ENCODE data around the gene AGXT2.

AGXT2 gene

GRCh38 chr5:35047785-35048404 lies at the start of gene AGXT2:
Gene AGXT2 (minus strand): TSS chr5:35047949. CDS start chr5:35047892, 57 bp downstream.
- DNase-seq (ENCODE audit: low read depth): no peak

- no peak for DNase-seq (ENCODE audit: low read depth)
Observed at GRCh38 chr5:35096932-35097331, 49.2 kb upstream of the AGXT2 start.

GRCh38 chr5:35096216-35096615 lies 48.5 kb upstream of the AGXT2 start:
- DNase-seq (ENCODE audit: low read depth): no peak

- DNase-seq (ENCODE audit: low read depth): no peak
Observed at GRCh38 chr5:35095366-35095765, 47.6 kb upstream of the AGXT2 start.

GRCh38 chr5:35094948-35095347 lies 47.2 kb upstream of the AGXT2 start:
- DNase-seq (ENCODE audit: low read depth): no peak

- no peak for DNase-seq (ENCODE audit: low read depth)
Observed at GRCh38 chr5:35092703-35093102, 45.0 kb upstream of the AGXT2 start.

- DNase-seq (ENCODE audit: low read depth): no peak
Observed at GRCh38 chr5:35091704-35092103, 44.0 kb upstream of the AGXT2 start.

GRCh38 chr5:35089334-35090314 lies 41.9 kb upstream of the AGXT2 start:
- DNase-seq (ENCODE audit: low read depth): peak; percentile 3

GRCh38 chr5:35087991-35088390 lies 40.2 kb upstream of the AGXT2 start:
- no peak for DNase-seq (ENCODE audit: low read depth)

GRCh38 chr5:35083150-35083549 lies 35.4 kb upstream of the AGXT2 start:
- DNase-seq (ENCODE audit: low read depth): no peak

GRCh38 chr5:35082530-35082929 lies 34.8 kb upstream of the AGXT2 start:
- DNase-seq (ENCODE audit: low read depth): no peak

- DNase-seq (ENCODE audit: low read depth): no peak
Observed at GRCh38 chr5:35081134-35081533, 33.4 kb upstream of the AGXT2 start.

- DNase-seq (ENCODE audit: low read depth): no peak
Observed at GRCh38 chr5:35073160-35073559, 25.4 kb upstream of the AGXT2 start.

GRCh38 chr5:35069188-35069587 lies 21.4 kb upstream of the AGXT2 start:
- DNase-seq (ENCODE audit: low read depth): no peak

- DNase-seq (ENCODE audit: low read depth): no peak
Observed at GRCh38 chr5:35067985-35068384, 20.2 kb upstream of the AGXT2 start.

GRCh38 chr5:35066260-35066795 lies 18.6 kb upstream of the AGXT2 start:
- no peak for DNase-seq (ENCODE audit: low read depth)

- no peak for DNase-seq (ENCODE audit: low read depth)
Observed at GRCh38 chr5:35063414-35063813, 15.7 kb upstream of the AGXT2 start.

GRCh38 chr5:35061211-35061770 lies 13.5 kb upstream of the AGXT2 start:
- DNase-seq (ENCODE audit: low read depth): no peak

- no peak for DNase-seq (ENCODE audit: low read depth)
Observed at GRCh38 chr5:35060236-35060635, 12.5 kb upstream of the AGXT2 start.

GRCh38 chr5:35059251-35059650 lies 11.5 kb upstream of the AGXT2 start:
- DNase-seq (ENCODE audit: low read depth): no peak

- no peak for DNase-seq (ENCODE audit: low read depth)
Observed at GRCh38 chr5:35058374-35058788, 10.6 kb upstream of the AGXT2 start.

- DNase-seq (ENCODE audit: low read depth): no peak
Observed at GRCh38 chr5:35056686-35057085, 8.9 kb upstream of the AGXT2 start.

- no peak for DNase-seq (ENCODE audit: low read depth)
Observed at GRCh38 chr5:35052838-35053237, 5.1 kb upstream of the AGXT2 start.

Data from CMK (cell line).